Measurements from ENCODE around the gene CD48. TPM values are rescaled to one million over a fixed set of nuclear protein-coding genes. Genes with fewer than 3 reads are reported as not detected.

Gene CD48
- total RNA-seq, 1 experiment from 2014 or later, result not detected

DNA sequence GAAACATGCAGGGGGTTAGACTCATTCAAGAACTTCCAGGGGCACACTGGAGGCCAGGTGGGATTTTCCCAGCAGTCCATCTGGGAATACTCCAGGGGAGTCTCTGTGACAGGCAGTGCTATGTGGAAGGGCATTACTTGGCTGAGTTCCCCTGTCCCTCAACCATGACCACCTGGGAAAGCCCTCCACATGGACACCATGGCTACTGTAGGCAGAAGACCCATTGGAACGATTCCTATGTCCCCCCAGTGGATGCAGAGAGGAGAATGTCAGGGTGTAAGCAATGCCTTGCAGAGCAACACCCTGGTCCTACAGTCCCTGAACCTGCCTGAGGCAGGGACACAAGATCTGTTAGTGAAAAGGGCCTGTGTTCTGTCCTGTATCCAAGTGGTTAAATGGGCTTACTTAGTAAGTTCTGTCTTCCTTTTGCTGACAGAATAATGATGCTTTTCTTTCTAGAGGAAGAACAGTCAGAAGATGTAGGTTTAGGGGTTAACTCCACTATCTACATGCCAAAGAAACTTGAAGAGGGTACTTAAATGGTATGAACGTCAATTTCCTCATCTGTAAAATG lies 78.2 kb downstream of the CD48 start:
- CTCF ChIA-PET, result no interaction called here
- TF ChIP-seq, protein P1, sequence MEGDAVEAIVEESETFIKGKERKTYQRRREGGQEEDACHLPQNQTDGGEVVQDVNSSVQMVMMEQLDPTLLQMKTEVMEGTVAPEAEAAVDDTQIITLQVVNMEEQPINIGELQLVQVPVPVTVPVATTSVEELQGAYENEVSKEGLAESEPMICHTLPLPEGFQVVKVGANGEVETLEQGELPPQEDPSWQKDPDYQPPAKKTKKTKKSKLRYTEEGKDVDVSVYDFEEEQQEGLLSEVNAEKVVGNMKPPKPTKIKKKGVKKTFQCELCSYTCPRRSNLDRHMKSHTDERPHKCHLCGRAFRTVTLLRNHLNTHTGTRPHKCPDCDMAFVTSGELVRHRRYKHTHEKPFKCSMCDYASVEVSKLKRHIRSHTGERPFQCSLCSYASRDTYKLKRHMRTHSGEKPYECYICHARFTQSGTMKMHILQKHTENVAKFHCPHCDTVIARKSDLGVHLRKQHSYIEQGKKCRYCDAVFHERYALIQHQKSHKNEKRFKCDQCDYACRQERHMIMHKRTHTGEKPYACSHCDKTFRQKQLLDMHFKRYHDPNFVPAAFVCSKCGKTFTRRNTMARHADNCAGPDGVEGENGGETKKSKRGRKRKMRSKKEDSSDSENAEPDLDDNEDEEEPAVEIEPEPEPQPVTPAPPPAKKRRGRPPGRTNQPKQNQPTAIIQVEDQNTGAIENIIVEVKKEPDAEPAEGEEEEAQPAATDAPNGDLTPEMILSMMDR (IDR thresholded peaks at IDR 0.05; ENCODE audit: unreplicated experiment), result no peak

DNA sequence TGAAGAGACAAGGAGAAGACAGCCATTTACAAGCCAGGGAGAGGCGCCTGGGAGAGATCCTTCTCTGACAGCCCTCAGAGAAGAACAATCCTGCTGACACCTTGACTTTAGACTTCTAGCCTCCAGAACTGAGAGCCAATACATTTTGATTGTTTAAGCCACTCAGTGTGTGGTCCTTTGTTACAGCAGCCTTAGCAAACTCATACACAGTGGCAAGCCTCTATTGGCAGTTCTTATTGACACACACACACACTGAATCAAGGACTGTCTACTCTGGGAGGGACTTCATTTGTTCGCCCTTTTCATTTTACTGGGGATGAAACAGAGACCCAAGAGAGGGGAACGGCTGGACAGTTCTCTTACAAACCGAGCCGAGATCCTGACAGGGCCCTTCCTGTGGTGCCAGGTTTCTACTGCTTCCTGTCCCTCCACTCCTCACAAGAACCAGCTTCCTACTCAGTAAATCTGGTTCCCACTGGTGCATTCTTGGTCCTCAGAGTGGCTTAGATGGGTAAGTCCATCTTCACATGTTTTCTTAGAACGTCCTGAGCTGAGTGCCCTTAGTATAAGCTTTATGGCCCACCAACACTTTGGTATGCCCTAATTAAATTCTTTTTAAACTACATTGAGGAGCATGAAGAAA lies 79.5 kb downstream of the CD48 start:
- DNase-seq, result no peak
- TF ChIP-seq, protein P1 (IDR thresholded peaks at IDR 0.05; ENCODE audit: unreplicated experiment), result no peak
- Mint-ChIP-seq H3K27ac (ENCODE audit: unreplicated experiment) (no peak overlapping the region), H3K4me1 (ENCODE audit: low read depth, unreplicated experiment) (no peaks in the 10 kb centered on the region), H3K36me3 (ENCODE audit: insufficient read depth, unreplicated experiment) (no peaks in the 10 kb centered on the region), H3K27me3 (ENCODE audit: unreplicated experiment) (peaks cover 48% of the 10 kb centered on the region), H3K4me3 (ENCODE audit: low read depth, unreplicated experiment) (no peak overlapping the region), H3K9me3 (ENCODE audit: low read depth, unreplicated experiment) (no peaks in the 10 kb centered on the region)
- no TSS peak for BruUV-seq (replicated peaks)
- intact Hi-C loops (cut with micrococcal nuclease; ENCODE audit: unreplicated experiment), result no loop called here
- CTCF ChIA-PET, result no interaction called here

More for the DNA sequence above, 78.2 kb downstream of the CD48 start:
- Mint-ChIP-seq H3K4me3 (ENCODE audit: low read depth, unreplicated experiment) (no peak overlapping the region), H3K4me1 (ENCODE audit: low read depth, unreplicated experiment) (no peaks in the 10 kb centered on the region), H3K36me3 (ENCODE audit: insufficient read depth, unreplicated experiment) (no peaks in the 10 kb centered on the region), H3K9me3 (ENCODE audit: low read depth, unreplicated experiment) (no peaks in the 10 kb centered on the region), H3K27ac (ENCODE audit: unreplicated experiment) (no peak overlapping the region), H3K27me3 (ENCODE audit: unreplicated experiment) (peaks cover 49% of the 10 kb centered on the region)
- no TSS peak for BruUV-seq (replicated peaks)
- intact Hi-C loops (cut with micrococcal nuclease; ENCODE audit: unreplicated experiment), result no loop called here
- no peak for DNase-seq

DNA sequence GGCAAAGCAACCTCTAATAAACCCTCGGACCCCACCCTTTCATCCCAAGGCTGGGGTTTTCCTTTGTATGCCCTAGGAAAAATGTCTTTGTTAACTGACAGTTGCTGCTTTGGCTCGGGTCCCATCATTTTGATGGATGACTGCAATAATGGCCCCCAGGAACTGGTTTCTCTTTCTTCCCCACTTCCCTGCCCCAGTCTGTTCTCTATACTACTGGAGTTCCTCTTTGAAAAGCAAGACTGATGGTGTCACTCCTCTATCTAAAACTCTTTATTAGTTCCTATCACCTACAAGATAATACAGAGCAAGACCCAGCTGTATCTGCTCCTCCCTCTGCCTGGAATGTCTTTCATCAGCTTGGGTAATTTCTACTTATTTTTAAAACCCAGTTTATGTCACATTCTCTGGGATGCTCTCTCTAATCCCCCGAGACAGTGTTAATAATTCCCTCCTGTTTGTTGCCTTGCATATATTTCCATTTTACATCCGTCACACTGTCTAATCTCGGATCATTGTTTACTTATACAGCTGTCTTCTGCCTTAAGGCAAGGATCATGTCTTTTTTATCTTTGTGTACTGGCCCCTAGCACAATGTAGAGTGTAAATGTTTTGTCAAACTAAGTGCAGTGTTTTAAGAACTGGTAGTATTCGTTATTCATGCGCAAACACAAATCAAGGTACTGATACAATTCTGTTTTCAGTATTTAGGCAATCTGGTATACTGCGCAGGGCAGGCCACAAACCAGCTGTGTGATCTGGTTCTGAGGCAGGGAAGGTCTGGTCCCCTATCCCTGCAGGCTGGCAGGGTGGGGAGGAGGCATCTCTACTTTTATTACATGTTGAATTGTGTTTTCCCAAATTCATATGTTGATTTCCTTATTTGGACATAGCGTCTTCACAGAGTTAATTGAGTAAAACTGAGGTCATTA lies 80.8 kb downstream of the CD48 start:
- CTCF ChIA-PET, result interaction anchor here (0.6 kb wide), 1 partner anchor 242 kb away, joined by 6 read pairs; no protein-coding TSS in a partner anchor
- TF ChIP-seq, protein P1 (IDR thresholded peaks at IDR 0.05; ENCODE audit: unreplicated experiment), result no peak
- Mint-ChIP-seq H3K27me3 (ENCODE audit: unreplicated experiment) (peaks cover 60% of the 10 kb centered on the region), H3K9me3 (ENCODE audit: low read depth, unreplicated experiment) (no peaks in the 10 kb centered on the region), H3K36me3 (ENCODE audit: insufficient read depth, unreplicated experiment) (no peaks in the 10 kb centered on the region), H3K4me3 (ENCODE audit: low read depth, unreplicated experiment) (no peak overlapping the region), H3K27ac (ENCODE audit: unreplicated experiment) (no peak overlapping the region), H3K4me1 (ENCODE audit: low read depth, unreplicated experiment) (no peaks in the 10 kb centered on the region)
- no TSS peak for BruUV-seq (replicated peaks)
- intact Hi-C loops (cut with micrococcal nuclease; ENCODE audit: unreplicated experiment), result no loop called here
- no peak for DNase-seq

DNA sequence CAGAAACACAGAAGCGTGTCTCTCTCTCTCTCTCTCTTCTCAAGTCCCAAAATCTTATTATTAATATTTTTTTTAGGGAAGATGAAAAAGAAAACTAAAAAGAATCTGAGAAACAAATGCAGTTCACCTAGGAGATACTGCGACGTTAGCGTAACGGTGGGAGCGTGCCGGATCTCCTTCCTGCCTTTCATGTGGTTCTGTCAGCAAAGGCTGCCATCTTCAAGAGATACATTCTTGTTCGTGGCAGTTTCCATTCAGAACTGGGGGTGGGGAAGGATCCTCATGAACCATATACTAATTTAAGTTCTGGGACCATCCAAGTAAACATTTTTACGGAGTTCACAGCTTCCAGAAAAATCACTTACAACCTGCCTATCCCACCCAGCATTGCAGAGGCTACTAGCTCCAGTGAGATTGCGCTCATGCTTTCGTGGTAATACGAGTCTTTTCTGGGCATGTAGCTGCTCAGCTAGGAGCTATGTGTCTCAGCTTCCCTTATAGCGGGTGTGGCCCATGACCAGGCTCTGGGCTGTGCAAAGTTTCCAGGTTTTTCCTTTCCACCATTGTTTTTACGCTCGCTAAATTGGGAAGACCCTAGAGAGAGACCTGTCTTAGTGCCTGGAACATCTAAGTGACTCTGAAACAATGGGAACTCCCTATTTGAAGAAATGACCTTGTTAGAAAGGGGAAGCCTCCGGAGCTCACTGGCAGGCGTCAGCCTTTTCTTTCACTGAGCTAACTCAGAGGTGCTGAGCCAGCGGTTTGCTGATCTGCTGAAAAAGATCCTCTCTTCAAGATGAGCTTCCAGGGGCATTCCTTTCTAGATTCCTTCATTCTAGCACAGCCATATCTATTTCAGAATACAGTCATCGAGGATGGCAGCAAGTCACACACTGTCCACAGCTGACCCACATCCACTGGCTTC lies 82.1 kb downstream of the CD48 start:
- no TSS peak for BruUV-seq (replicated peaks)
- Mint-ChIP-seq H3K27me3 (ENCODE audit: unreplicated experiment) (peaks cover 73% of the 10 kb centered on the region), H3K4me3 (ENCODE audit: low read depth, unreplicated experiment) (no peak overlapping the region), H3K27ac (ENCODE audit: unreplicated experiment) (no peak overlapping the region), H3K36me3 (ENCODE audit: insufficient read depth, unreplicated experiment) (no peaks in the 10 kb centered on the region), H3K9me3 (ENCODE audit: low read depth, unreplicated experiment) (no peaks in the 10 kb centered on the region), H3K4me1 (ENCODE audit: low read depth, unreplicated experiment) (no peaks in the 10 kb centered on the region)
- intact Hi-C loops (cut with micrococcal nuclease; ENCODE audit: unreplicated experiment), result no loop called here
- TF ChIP-seq, protein P1 (IDR thresholded peaks at IDR 0.05; ENCODE audit: unreplicated experiment), result no peak
- no peak for DNase-seq
- CTCF ChIA-PET, result no interaction called here
